Cardiac fibroblast (primary cell): ENCODE measurements around the gene TMEM134.

Experiments
- DNase-seq, 2 donors: peaks; one replicate each; pipeline versions ENCODE4 v3.0.0 to v3.0.0-alpha.2; 2010; ENCODE audit warnings: low read depth in 2 of 2
- H3K4me3 ChIP-seq, 2 donors: replicated peaks in 1 of 2; 1 replicate in 1 of 2; 2 replicates in 1 of 2; pipeline ENCODE4 v1.5.1; 2011; ENCODE audit warnings: low read depth in 2 of 2, low read length in 2 of 2, mild to moderate bottlenecking in 2 of 2, moderate library complexity in 1 of 2
- TF ChIP-seq, protein P1 (sequence below): IDR thresholded peaks from one replicate; pipeline ENCODE4 v1.5.1; 2011; ENCODE audit warnings: low read depth, mild to moderate bottlenecking, low read length, inconsistent platforms

The TMEM134 gene

GRCh38 chr11:67423466-67423865 is 45.6 kb downstream of the TMEM134 start:
- no peak for DNase-seq
- no peak overlapping the region for H3K4me3 ChIP-seq
- TF ChIP-seq, protein P1, sequence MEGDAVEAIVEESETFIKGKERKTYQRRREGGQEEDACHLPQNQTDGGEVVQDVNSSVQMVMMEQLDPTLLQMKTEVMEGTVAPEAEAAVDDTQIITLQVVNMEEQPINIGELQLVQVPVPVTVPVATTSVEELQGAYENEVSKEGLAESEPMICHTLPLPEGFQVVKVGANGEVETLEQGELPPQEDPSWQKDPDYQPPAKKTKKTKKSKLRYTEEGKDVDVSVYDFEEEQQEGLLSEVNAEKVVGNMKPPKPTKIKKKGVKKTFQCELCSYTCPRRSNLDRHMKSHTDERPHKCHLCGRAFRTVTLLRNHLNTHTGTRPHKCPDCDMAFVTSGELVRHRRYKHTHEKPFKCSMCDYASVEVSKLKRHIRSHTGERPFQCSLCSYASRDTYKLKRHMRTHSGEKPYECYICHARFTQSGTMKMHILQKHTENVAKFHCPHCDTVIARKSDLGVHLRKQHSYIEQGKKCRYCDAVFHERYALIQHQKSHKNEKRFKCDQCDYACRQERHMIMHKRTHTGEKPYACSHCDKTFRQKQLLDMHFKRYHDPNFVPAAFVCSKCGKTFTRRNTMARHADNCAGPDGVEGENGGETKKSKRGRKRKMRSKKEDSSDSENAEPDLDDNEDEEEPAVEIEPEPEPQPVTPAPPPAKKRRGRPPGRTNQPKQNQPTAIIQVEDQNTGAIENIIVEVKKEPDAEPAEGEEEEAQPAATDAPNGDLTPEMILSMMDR: no peak

GRCh38 chr11:67422891-67423290 is 46.2 kb downstream of the TMEM134 start:
- H3K4me3 ChIP-seq: no peak overlapping the region
- TF ChIP-seq, protein P1: no peak

GRCh38 chr11:67421430-67422031 is 47.5 kb downstream of the TMEM134 start:
- DNase-seq: no peak
- TF ChIP-seq, protein P1: no peak
- H3K4me3 ChIP-seq: peak overlapping the region; percentile 17 to 24

More at GRCh38 chr11:67422891-67423290, 46.2 kb downstream of the TMEM134 start:
- no peak for DNase-seq

- peak overlapping the region; percentile 21 to 49 for H3K4me3 ChIP-seq
- TF ChIP-seq, protein P1: no peak
- peak; percentile 88 to 94 for DNase-seq
Observed at GRCh38 chr11:67420646-67421429, 48.2 kb downstream of the TMEM134 start.

DNA sequence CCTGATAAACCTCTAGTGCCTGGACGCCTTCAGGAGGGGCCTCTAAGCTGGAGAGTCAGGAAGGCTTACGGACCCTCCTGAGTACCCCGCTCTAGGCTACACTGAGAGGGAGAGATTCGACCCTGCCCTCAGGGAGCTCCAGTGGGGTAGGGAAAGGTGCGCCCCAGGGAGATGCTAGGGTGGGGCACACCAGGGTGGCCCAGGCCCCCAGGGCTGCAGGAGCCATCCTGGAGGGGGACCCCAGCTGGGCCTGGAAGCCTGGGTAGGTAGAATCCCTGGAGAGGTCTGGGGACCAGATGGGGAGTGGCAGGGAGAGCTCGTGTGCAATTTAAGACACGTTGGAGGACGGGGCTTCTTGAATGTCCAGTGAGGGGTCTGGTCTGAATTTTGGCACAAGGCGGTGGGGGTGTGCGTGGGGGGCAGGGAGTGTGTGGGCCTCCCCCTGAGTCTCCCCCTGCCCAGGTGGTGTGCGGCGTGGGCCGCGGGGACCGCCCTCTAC is 48.9 kb downstream of the TMEM134 start:
- TF ChIP-seq, protein P1: no peak
- peak overlapping the region; percentile 21 to 49 for H3K4me3 ChIP-seq
- no peak for DNase-seq

DNA sequence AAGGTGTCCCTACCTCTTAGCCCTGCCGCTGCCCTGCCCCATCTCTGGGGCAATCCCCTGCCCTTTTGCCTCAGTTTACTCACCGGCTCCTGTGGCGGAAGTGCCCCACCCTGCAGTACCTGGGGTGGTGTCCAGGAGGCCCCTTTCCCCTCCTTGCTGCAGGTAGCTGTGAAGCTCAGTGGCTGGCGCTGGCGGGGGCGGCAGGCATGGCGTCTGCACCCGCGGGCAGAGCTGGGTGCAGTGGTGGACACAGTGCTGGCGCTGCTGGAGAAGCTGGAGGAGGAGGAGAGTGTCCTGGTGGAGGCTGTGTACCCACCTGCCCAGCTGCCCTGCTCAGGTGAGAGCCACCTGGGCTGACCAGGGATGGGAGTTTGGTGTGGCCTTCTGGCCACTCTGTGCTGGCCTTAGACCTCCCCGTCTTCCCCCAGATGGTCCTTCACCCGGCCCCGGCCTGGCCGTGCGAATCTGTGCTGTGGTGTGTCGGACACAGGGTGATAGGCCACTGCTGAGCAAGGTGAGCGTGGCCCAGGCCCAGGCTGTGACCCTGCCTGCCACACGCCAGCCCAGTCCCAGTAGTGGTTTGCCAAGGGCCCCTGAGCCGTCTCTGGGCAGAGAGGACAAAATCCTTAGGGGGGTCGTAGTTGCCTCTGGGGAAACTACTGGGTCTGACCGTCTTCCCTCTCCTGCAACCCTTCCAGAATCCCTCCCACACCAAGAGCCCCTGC is 49.6 kb downstream of the TMEM134 start:
- no peak overlapping the region for H3K4me3 ChIP-seq
- TF ChIP-seq, protein P1: no peak
- no peak for DNase-seq
